ENCODE data around the gene INSL3.
A peak's percentile ranks its signal among the peaks of the same experiment; 100 is the strongest.
"Not testable (repeated sequence)": the region's sequence is repeated elsewhere in the genome, so short reads cannot be mapped to it uniquely, and the experiment has no call there.

Gene INSL3

GRCh38 chr19:17790059-17790780 lies 31.1 kb downstream of the INSL3 start:
- DNase-seq (ENCODE audit: low read depth in 3 of 3, low spot score in 1 of 3): no peak

DNA sequence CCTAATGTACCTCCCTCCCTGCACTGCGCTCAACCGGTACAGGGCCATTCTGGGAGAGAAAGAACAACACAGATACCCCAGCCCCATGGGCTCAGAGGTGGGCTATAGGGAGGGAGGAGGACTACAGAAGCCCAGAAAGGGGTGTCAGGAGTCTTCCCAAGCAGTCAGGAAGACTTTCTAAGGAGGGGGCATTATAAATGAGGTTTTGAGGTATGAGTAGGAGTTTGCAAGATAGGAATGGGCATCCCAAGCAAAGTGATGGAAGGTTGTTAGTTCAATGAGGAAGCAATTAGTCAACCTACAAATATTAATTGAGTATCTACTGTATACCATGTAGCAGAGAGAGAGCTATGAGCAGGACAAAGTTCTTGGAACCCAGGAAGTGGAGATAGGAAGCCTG lies 32.7 kb downstream of the INSL3 start:
- DNase-seq (ENCODE audit: low read depth in 3 of 3, low spot score in 1 of 3): no peak

DNA sequence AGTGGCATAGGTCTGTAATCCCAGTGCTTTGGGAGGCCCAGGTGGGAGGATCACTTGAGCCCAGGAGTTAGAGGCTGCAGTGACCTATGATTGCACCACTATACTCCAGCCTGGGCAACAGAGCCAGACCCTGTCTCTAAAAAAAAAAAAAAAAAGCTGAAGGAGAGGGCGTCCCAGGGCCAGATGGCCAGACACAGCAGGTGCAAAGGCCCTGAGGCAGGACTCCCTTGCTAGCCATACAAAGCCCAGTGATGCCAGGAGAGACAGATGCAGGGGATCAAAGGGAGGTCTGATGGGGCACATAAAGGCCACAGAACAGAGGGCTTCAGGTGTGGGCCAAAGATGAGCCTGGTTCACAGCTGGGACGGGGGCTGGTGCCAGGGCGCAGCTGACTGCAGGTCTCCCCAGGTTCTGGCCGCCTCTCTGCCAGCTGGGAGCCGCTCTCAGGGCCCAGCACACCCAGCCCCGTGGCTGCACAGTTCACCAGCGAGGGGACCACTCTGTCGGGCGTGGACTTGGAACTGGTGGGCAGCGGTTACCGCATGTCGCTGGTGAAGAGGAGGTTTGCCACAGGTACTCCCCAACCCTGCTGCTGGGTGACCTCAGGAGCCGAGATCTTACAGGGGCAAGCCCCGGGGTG lies 33.9 kb downstream of the INSL3 start:
- no peak for DNase-seq (ENCODE audit: low read depth in 3 of 3, low spot score in 1 of 3)

DNA sequence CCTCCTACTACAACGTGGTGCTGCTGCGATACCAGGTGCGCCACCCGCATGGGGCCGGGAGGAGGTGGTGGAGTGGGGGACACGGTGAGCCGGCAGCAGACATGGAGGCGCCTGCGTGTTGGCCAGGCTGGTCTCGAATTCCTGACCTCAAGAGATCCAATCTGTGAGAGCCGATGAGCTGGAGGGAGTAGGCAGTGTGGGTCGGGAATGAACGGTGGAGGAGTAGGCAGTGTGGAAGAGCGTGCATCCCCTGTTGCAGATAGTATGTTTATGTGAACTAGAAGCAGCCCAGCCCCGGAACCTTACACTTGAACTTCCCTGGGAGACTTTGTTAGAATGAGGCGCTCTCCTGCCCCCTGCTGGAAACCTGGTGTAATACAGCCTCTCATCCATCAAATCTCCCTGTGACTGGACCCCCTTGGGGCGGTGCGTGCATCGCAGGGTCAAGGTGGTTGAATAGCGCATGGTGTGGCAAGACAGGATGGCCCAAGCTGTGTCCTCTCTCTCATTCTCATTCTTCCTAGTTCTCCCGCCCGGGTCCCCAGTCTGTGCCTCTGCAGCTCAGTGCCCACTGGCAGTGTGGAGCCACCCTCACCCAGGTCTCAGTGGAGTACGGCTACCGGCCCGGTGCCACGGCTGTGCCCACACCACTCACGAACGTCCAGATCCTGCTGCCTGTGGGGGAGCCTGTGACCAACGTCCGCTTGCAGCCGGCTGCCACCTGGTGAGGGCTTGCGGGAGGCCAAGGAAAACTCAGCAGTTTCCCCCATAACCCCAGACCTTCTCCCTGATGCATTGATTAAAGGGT lies 36.9 kb downstream of the INSL3 start:
- DNase-seq (ENCODE audit: low read depth in 3 of 3, low spot score in 1 of 3): peak in 2 of 3 donors; percentile 42 to 63

DNA sequence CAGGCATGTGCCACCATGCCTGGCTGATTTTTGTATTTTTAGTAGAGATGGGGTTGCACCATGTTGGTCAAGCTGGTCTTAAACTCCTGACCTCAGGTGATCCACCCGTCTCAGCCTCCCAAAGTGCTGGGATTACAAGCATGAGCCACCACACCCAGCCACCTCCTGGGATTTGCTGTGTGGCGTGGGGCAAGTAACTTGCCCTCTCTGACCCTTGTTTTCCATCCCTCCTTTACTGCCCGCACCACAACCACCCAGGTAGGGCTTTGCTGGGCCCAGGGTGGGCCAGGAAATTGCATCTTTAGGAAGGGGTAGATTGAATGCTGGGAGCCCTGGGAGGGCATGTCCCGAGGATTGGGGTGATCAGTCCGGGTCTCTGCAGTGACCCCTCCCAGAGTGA lies 37.6 kb downstream of the INSL3 start:
- not testable (repeated sequence) for DNase-seq (ENCODE audit: low read depth in 3 of 3, low spot score in 1 of 3)

DNA sequence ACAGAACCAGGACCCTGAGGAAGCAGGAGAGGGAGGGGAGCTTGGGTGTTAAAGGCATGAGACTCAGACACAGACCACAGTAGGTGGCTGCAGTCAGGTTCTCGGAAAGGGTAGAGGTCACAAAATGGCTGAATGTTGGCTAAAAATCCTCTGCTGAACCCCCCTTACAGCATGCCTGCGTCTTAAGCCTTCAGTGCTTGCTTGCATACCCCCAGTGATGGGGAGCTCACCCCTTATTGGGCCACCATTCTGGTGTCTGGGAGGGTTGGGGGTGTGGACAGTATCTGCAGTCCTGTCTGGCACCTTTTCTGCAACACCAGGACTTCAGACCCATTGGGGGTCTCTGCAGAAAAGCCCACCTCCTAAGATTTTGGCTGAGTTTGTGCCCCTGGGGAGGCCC lies 40.5 kb downstream of the INSL3 start:
- DNase-seq (ENCODE audit: low read depth in 3 of 3, low spot score in 1 of 3): no peak

DNA sequence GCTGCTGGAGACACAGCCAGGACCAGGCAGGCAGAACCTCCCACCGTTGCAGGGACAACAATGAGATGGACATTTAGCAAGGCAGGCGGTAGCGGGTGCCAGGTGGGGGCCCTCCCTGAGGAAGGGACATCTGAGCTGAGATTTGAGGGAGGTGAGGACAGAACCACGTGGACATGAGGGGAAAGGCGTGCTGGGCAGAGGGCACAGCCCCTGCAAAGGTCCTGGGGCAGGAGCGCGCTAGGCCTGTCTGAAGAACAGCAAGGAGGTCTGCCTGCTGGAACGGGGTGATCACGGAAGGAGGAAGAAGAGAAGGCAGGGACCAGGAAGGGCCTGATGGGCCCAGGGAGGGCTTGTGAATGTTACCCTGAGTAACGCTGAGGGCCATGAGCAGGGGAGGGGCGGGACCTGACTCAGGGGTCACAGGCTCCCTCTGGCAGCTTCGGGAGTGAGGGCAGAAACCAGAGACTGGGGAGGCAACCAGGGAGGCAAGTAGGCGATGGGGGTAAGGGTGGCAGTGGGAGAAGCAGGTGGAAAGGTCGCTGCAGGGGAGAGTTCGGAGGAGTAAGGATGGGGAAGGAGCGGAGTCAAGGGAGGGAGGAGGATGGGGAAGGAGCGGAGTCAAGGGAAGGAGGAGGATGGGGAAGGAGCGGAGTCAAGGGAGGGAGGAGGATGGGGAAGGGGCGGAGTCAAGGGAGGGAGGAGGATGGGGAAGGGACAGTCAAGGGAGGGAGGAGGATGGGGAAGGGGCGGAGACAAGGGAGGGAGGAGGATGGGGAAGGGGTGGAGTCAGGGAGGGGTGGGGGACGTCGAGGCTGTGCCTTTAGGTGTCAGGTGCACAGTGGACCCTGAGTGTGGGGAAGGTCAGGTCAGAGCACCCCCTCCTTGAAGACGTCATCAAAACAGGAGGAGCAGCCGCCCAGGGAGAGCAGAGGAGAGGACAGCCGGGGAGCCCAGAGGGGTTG lies 42.1 kb downstream of the INSL3 start:
- no peak for DNase-seq (ENCODE audit: low read depth in 3 of 3, low spot score in 1 of 3)

DNA sequence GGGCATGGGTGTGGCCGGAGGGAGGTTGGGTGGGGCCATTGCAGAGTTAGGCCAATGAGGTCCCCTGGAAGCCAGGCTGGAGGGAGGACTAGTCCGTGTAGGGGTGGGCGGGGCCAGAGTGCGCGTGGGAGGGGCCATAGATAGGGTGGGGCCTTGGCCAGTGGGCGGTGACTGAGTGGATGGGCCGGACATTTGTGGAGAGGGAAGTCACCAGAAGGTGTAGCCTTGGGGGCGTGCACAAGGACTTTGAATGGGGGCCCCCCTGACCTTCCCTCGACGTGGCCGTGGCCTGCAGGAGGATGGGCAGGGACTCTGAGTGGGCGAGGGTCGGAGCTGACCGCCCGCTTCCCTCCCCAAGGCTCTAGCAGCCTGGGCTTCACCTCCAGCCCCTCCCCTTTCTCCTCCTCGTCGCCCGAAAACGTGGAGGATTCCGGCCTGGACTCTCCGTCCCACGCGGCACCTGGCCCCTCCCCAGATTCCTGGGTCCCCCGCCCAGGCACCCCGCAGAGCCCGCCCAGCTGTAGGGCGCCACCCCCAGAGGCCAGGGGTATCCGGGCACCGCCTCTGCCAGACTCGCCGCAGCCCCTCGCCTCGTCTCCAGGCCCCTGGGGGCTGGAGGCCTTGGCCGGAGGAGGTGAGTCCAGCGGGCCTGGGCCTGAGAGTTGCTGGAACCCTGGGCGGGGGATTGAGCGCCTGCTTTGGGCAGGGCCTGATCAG lies 42.9 kb downstream of the INSL3 start:
- DNase-seq (ENCODE audit: low read depth in 3 of 3, low spot score in 1 of 3): no peak

- not testable (repeated sequence) for DNase-seq (ENCODE audit: low read depth in 3 of 3, low spot score in 1 of 3)
Measured at GRCh38 chr19:17777840-17778239, 43.5 kb downstream of the INSL3 start.

GRCh38 chr19:17775991-17776803 lies 45.1 kb downstream of the INSL3 start:
- no peak for DNase-seq (ENCODE audit: low read depth in 3 of 3, low spot score in 1 of 3)

DNA sequence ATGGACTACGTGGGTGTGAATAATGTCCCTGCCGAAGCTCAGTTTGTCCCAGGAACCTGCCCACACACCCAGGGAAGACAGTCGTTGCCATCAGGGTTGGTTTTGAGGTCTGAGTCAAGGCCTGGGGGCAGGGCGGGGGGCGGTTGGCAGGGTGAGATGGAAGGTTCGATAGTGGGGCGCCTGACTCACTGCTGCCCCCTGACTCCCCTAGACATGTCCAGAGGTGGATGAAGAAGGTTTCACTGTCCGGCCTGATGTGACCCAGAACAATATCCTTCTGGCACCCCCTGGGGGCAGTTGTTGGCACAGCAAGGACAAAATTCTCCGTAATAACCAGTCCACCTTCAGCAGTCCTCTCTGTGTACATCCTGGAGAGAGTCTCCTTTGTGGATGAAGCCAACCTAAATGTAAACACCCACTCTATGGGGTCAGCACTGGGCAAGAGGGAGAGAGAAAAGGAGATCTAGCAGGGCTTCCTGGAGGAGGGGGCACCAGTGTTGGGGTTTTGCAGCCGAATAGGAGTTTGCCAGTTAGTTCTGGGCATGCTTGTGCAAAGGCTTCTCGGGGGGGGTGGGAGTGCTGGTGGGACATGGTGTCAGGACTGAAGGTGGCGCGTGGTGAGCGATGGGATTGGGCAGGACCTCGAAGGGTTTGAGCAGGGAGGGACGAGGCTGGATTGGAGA lies 45.9 kb downstream of the INSL3 start:
- peak in 1 of 3 donors; percentile 32 for DNase-seq (ENCODE audit: low read depth in 3 of 3, low spot score in 1 of 3)

- no peak for DNase-seq (ENCODE audit: low read depth in 3 of 3, low spot score in 1 of 3)
Measured at GRCh38 chr19:17772172-17772571, 49.1 kb downstream of the INSL3 start.

- no peak for DNase-seq (ENCODE audit: low read depth in 3 of 3, low spot score in 1 of 3)
Measured at GRCh38 chr19:17770613-17771012, 50.7 kb downstream of the INSL3 start.

GRCh38 chr19:17767559-17767958 lies 53.8 kb downstream of the INSL3 start:
- DNase-seq (ENCODE audit: low read depth in 3 of 3, low spot score in 1 of 3): no peak

- DNase-seq (ENCODE audit: low read depth in 3 of 3, low spot score in 1 of 3): no peak
Measured at GRCh38 chr19:17766543-17767131, 54.7 kb downstream of the INSL3 start.
